Astrocyte (in vitro differentiated cells and primary cell): ENCODE results near the gene LRRTM3. TPM values are rescaled to one million over a fixed set of nuclear protein-coding genes. Genes with fewer than 3 reads are reported as not detected.

ENCODE experiments used
- DNase-seq: peaks from one replicate; pipeline ENCODE4 v3.0.0-alpha.2; 2010; ENCODE audit warnings: low read depth
- FAIRE-seq: peaks from 2 replicates; lab custom pipeline; 2011; peaks lifted over from hg19 to GRCh38; lab: Jason Lieb, UNC
- H2AFZ ChIP-seq: 2 replicates; pipeline ENCODE4 v1.6.0; 2012; ENCODE audit warnings: low read depth, low read length, inconsistent platforms
- H3K27ac ChIP-seq: 2 replicates; pipeline ENCODE4 v1.5.1; 2011; ENCODE audit warnings: low read depth, low read length, inconsistent platforms
- H3K27me3 ChIP-seq: 2 replicates; pipeline ENCODE4 v1.6.0; 2011; ENCODE audit warnings: low read length, inconsistent platforms; ENCODE audit not compliant: insufficient read depth
- H3K36me3 ChIP-seq: 2 replicates; pipeline ENCODE4 v1.5.1; 2011; ENCODE audit warnings: low read length, inconsistent platforms; ENCODE audit not compliant: insufficient read depth
- H3K4me1 ChIP-seq: 2 replicates; pipeline ENCODE4 v1.5.1; 2011; ENCODE audit warnings: low read length, inconsistent platforms; ENCODE audit not compliant: insufficient read depth
- H3K4me2 ChIP-seq: 2 replicates; pipeline ENCODE4 v1.6.0; 2012; ENCODE audit warnings: low read length, inconsistent platforms
- H3K4me3 ChIP-seq: 2 replicates; pipeline ENCODE4 v1.5.1; 2011; ENCODE audit warnings: low read depth, mild to moderate bottlenecking, low read length, inconsistent platforms; ENCODE audit not compliant: insufficient read depth
- H3K79me2 ChIP-seq: 2 replicates; pipeline ENCODE4 v1.6.0; 2012; ENCODE audit warnings: mild to moderate bottlenecking, low read length, inconsistent platforms; ENCODE audit not compliant: insufficient read depth
- H3K9ac ChIP-seq: 2 replicates; pipeline ENCODE4 v1.6.0; 2012; ENCODE audit warnings: mild to moderate bottlenecking, low read length, inconsistent platforms
- H3K9me3 ChIP-seq: 2 replicates; pipeline ENCODE4 v1.5.1; 2012; ENCODE audit warnings: low read depth, mild to moderate bottlenecking, low read length, inconsistent platforms; ENCODE audit not compliant: insufficient read depth
- H4K20me1 ChIP-seq: 2 replicates; pipeline ENCODE4 v1.6.0; 2012; ENCODE audit warnings: low read length, inconsistent platforms; ENCODE audit not compliant: insufficient read depth
- H3K27ac Mint-ChIP-seq: one replicate; pipeline ENCODE4 v1.8.0; 2021; ENCODE audit warnings: mild to moderate bottlenecking, mixed read lengths; ENCODE audit not compliant: unreplicated experiment
- H3K27me3 Mint-ChIP-seq: one replicate; pipeline ENCODE4 v1.8.0; 2021; ENCODE audit warnings: low read depth, mixed read lengths; ENCODE audit not compliant: unreplicated experiment
- H3K36me3 Mint-ChIP-seq: one replicate; pipeline ENCODE4 v1.8.0; 2021; ENCODE audit warnings: low read depth, mixed read lengths; ENCODE audit not compliant: unreplicated experiment
- H3K4me1 Mint-ChIP-seq: one replicate; pipeline ENCODE4 v1.8.0; 2021; ENCODE audit warnings: low read depth, mixed read lengths; ENCODE audit not compliant: unreplicated experiment
- H3K4me3 Mint-ChIP-seq: one replicate; pipeline ENCODE4 v1.8.0; 2021; ENCODE audit warnings: mild to moderate bottlenecking, moderate library complexity, mixed read lengths; ENCODE audit not compliant: unreplicated experiment
- H3K9me3 Mint-ChIP-seq: one replicate; pipeline ENCODE4 v1.8.0; 2021; ENCODE audit warnings: mild to moderate bottlenecking, mixed read lengths; ENCODE audit not compliant: unreplicated experiment
- CTCF ChIP-seq: IDR thresholded peaks from 2 replicates; pipeline ENCODE4 v1.5.1; 2011; ENCODE audit warnings: low read depth, mild to moderate bottlenecking, inconsistent platforms, low read length, moderate library complexity; ENCODE audit not compliant: insufficient read depth
- EZH2 ChIP-seq: IDR thresholded peaks from 2 replicates; pipeline ENCODE4 v1.6.1; 2012; ENCODE audit warnings: mild to moderate bottlenecking, low read length, inconsistent platforms; ENCODE audit not compliant: insufficient read depth
- total RNA-seq: library from RNA; stranded (reverse); gene quantifications from 2 replicates; pipeline ENCODE4 v1.2.1, GENCODE V29; 2021

Gene LRRTM3
- total RNA-seq, 1 donor from 2014 or later, result 0.09 TPM

- Mint-ChIP-seq H3K4me1 (no peaks in the 10 kb centered on the region), H3K36me3 (no peaks in the 10 kb centered on the region), H3K9me3 (no peaks in the 10 kb centered on the region), H3K27ac (no peak overlapping the region), H3K4me3 (no peak overlapping the region), H3K27me3 (no peaks in the 10 kb centered on the region)
- Histone ChIP-seq H3K4me1 (no peaks in the 10 kb centered on the region), H3K36me3 (no peaks in the 10 kb centered on the region), H3K9me3 (no peaks in the 10 kb centered on the region), H3K27ac (no peak overlapping the region), H2AFZ (no peak overlapping the region), H3K9ac (no peak overlapping the region), H3K27me3 (no peaks in the 10 kb centered on the region), H4K20me1 (no peaks in the 10 kb centered on the region), H3K4me2 (no peak overlapping the region), H3K4me3 (no peak overlapping the region), H3K79me2 (no peaks in the 10 kb centered on the region)
- DNase-seq, result no peak
- no peak for FAIRE-seq
- no peak for TF ChIP-seq EZH2
- TF ChIP-seq CTCF, result no peak
These were observed 6.6 kb upstream of the LRRTM3 start for GRCh38 chr10:66919248-66919647.

DNA sequence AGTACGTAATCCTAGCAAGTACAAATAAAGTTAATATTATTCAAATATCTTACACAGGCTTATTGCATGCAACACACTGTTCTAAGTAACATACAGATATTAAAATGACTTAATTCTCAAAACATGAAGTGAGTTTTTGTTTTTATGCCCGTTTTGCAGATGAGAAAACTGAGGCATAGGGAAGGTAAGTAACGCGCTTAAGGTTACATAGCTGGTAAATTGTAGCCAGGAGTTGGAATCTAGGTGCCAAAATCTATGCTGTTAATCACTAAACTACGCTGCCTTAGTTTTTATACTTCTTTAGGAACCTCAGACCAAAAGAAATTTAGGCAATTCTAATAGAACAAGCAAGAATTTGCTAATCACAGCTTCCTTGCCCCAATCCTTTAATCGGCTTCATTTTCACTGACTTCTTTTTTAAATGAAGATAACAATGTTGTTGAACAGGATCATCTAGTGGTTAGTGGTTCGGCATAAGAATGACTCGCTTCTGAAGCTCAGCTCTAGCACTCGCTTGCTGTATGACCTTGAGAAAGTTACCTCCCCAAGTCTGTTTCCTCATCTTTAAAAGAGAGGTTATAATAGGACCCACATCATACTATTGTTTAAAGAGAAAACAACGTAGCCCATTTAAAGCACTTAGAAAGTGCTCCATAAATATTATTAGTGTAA is 1.0 kb upstream of the LRRTM3 start:
- Mint-ChIP-seq H3K27ac (no peak overlapping the region), H3K4me1 (peaks cover 18% of the 10 kb centered on the region), H3K27me3 (peaks cover 19% of the 10 kb centered on the region), H3K36me3 (no peaks in the 10 kb centered on the region), H3K4me3 (no peak overlapping the region), H3K9me3 (no peaks in the 10 kb centered on the region)
- H3K4me3 ChIP-seq, result no peak overlapping the region
- no peak overlapping the region for H2AFZ ChIP-seq
- no peaks in the 10 kb centered on the region for H4K20me1 ChIP-seq
- FAIRE-seq (no peak), DNase-seq (no peak)
- no peak overlapping the region for H3K9ac ChIP-seq
- no peak overlapping the region for H3K4me2 ChIP-seq
- TF ChIP-seq CTCF (no peak), EZH2 (no peak)
- H3K9me3 ChIP-seq, result no peaks in the 10 kb centered on the region
- H3K27me3 ChIP-seq, result peaks cover 39% of the 10 kb centered on the region
- H3K4me1 ChIP-seq, result no peaks in the 10 kb centered on the region
- no peak overlapping the region for H3K27ac ChIP-seq
- H3K36me3 ChIP-seq, result no peaks in the 10 kb centered on the region
- H3K79me2 ChIP-seq, result no peaks in the 10 kb centered on the region

DNA sequence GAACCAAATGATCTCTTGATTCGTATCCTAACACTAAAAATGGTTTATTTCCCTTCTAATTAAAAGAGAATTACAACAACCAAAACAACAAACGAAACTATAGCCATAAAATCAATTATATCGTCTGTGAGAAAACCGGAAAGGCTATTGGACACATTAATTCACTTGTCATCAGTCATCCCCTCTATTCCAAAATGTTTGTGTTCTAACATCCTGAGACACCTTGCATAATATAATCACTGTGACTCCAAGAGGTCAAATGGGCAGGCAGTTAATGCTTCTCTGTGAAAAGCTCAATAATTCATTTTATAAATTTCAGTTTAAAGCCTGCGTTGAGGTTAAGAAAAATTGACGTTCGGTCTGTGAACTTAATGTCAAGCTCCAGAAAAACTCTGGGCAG is 463 bp upstream of the LRRTM3 start:
- H3K27ac Mint-ChIP-seq, result no peak overlapping the region
- peaks cover 18% of the 10 kb centered on the region for H3K4me1 Mint-ChIP-seq
- H3K36me3 Mint-ChIP-seq, result no peaks in the 10 kb centered on the region
- no peaks in the 10 kb centered on the region for H3K36me3 ChIP-seq
- no peaks in the 10 kb centered on the region for H3K79me2 ChIP-seq
- peak overlapping the region; percentile 83 for H3K4me2 ChIP-seq
- H3K9me3 ChIP-seq, result no peaks in the 10 kb centered on the region
- H3K4me1 ChIP-seq, result no peaks in the 10 kb centered on the region
- H3K27ac ChIP-seq, result no peak overlapping the region
- FAIRE-seq, result no peak
- peaks cover 19% of the 10 kb centered on the region for H3K27me3 Mint-ChIP-seq
- H2AFZ ChIP-seq, result peak overlapping the region; percentile 15
- no peaks in the 10 kb centered on the region for H4K20me1 ChIP-seq
- H3K27me3 ChIP-seq, result peaks cover 39% of the 10 kb centered on the region
- no peak for DNase-seq
- H3K9ac ChIP-seq, result no peak overlapping the region
- no peak overlapping the region for H3K4me3 ChIP-seq
- no peak overlapping the region for H3K4me3 Mint-ChIP-seq
- TF ChIP-seq CTCF (no peak), EZH2 (no peak)
- H3K9me3 Mint-ChIP-seq, result no peaks in the 10 kb centered on the region
